ENCODE measurements around the gene MIA2. TPM values are rescaled to one million over a fixed set of nuclear protein-coding genes. Genes with fewer than 3 reads are reported as not detected.
"Not testable (repeated sequence)": the region's sequence is repeated elsewhere in the genome, so short reads cannot be mapped to it uniquely, and the experiment has no call there.

Gene MIA2
- polyA plus RNA-seq, 1 of the 3 experiments (the other 2 are of a cell fraction), result 2.6 TPM

DNA sequence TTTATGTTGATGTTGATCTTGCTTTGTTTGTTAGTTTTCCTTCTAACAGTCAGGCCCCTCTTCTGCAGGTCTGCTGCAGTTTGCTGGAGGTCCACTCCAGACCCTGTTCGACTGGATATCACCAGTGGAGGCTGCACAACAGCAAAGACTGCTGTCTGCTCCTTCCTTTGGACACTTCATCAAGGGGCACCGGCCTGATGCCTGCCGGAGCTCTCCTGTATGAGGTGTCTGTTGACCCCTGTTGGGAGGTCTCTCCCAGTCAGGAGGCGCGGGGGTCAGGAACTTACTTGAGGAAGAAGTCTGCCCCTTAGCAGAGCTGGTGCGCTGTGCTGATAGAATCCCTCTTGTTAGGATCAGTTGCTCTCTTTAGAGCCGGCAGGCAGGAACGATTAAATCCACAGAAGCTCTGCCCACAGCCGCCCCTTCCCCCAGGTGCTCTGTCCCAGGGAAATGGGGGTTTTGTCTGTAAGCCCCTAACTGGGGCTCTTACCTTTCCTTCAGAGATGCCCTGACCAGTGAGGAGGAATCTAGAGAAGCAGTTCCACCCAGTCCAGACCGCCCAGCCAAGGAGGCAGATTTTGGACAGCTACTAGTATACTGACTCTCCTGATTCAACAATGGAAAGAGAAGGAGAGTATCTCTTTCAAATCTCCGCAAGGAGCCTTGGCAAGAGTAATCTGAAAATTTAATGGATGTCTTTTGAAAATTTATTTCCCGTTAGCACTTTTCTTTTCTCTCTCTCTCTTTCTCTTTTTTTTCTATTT is 25.2 kb downstream of the MIA2 start:
- H4K20me1 ChIP-seq (ENCODE audit: insufficient read depth), result no peaks in the 10 kb centered on the region
- no peak overlapping the region for H3K4me2 ChIP-seq
- H3K79me2 ChIP-seq (ENCODE audit: insufficient read depth), result no peaks in the 10 kb centered on the region
- H3K4me1 ChIP-seq (ENCODE audit: control insufficient read depth in 1 of 2, insufficient read depth in 2 of 2, low read depth in 1 of 2, low read length in 1 of 2), result no peaks in the 10 kb centered on the region
- no peaks in the 10 kb centered on the region for H3F3A ChIP-seq (replicated peaks; ENCODE audit: insufficient read depth)
- H3K9me2 ChIP-seq, result no peaks in the 10 kb centered on the region
- no peak overlapping the region for H3K9ac ChIP-seq
- TF ChIP-seq SMC3 (IDR thresholded peaks at IDR 0.05; ENCODE audit: low read depth, low read length), result no peak
- no peak for TF ChIP-seq TEAD4 (IDR thresholded peaks at IDR 0.05; ENCODE audit: borderline replicate concordance, insufficient read depth)
- TF ChIP-seq FOXM1 (IDR thresholded peaks at IDR 0.05; ENCODE audit: low read depth), result no peak
- POLR2A ChIA-PET, result no interaction called here
- no peaks in the 10 kb centered on the region for H3K27me3 ChIP-seq (ENCODE audit: insufficient read depth)
- H2AFZ ChIP-seq (ENCODE audit: low read depth), result no peak overlapping the region
- no peak overlapping the region for H3K4me3 ChIP-seq (ENCODE audit: low read depth in 2 of 2, low read length in 1 of 2)
- no peak overlapping the region for H3K27ac ChIP-seq (ENCODE audit: low read depth in 2 of 2, low read length in 1 of 2)
- CTCF ChIA-PET, result interaction anchor here (0.9 kb wide), 1 partner anchor 12 kb away, joined by 3 read pairs; no protein-coding TSS in a partner anchor
- no peak for DNase-seq
- no peaks in the 10 kb centered on the region for H3K9me3 ChIP-seq
- no peaks in the 10 kb centered on the region for H3K36me3 ChIP-seq (replicated peaks in 1 of 2; ENCODE audit: control insufficient read depth in 1 of 2, insufficient read depth in 2 of 2, low read length in 1 of 2)
- WGBS (ENCODE audit: low lambda C conversion rate), result 61% methylated on average over 7 of the region's 12 CpGs

- H3K9ac ChIP-seq; POLR2A ChIA-PET; CTCF ChIA-PET; H4K20me1 ChIP-seq (ENCODE audit: insufficient read depth); H3F3A ChIP-seq (replicated peaks; ENCODE audit: insufficient read depth); H3K79me2 ChIP-seq (ENCODE audit: insufficient read depth); H3K4me1 ChIP-seq (ENCODE audit: control insufficient read depth in 1 of 2, insufficient read depth in 2 of 2, low read depth in 1 of 2, low read length in 1 of 2); H3K9me3 ChIP-seq; H3K36me3 ChIP-seq (replicated peaks in 1 of 2; ENCODE audit: control insufficient read depth in 1 of 2, insufficient read depth in 2 of 2, low read length in 1 of 2); H3K27ac ChIP-seq (ENCODE audit: low read depth in 2 of 2, low read length in 1 of 2); H3K9me2 ChIP-seq; H2AFZ ChIP-seq (ENCODE audit: low read depth); H3K4me3 ChIP-seq (ENCODE audit: low read depth in 2 of 2, low read length in 1 of 2); H3K27me3 ChIP-seq (ENCODE audit: insufficient read depth); DNase-seq; H3K4me2 ChIP-seq: not testable (repeated sequence)
- WGBS (ENCODE audit: low lambda C conversion rate), result 70% methylated on average over 3 of the region's 3 CpGs
These were observed 26.4 kb downstream of the MIA2 start for GRCh38 chr14:39260161-39260560.

DNA sequence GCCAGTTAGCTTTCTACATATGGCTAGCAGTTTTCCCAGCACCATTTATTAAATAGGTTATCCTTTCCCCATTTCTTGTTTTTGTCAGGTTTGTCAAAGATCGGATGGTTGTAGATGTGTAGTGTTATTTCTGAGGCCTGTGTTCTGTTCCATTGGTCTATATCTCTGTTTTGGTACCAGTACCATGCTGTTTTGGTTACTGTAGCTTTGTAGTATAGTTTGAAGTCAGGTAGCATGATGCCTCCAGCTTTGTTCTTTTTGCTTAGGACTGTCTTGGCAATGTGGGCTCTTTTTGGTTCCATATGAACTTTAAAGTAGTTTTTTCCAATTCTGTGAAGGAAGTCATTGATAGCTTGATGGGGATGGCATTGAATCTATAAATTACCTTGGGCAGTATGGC is 28.5 kb downstream of the MIA2 start:
- DNase-seq; H3K9me2 ChIP-seq; H3K36me3 ChIP-seq (replicated peaks in 1 of 2; ENCODE audit: control insufficient read depth in 1 of 2, insufficient read depth in 2 of 2, low read length in 1 of 2); H4K20me1 ChIP-seq (ENCODE audit: insufficient read depth); H3K79me2 ChIP-seq (ENCODE audit: insufficient read depth); H3K4me1 ChIP-seq (ENCODE audit: control insufficient read depth in 1 of 2, insufficient read depth in 2 of 2, low read depth in 1 of 2, low read length in 1 of 2); H3K9ac ChIP-seq; CTCF ChIA-PET; H3K9me3 ChIP-seq; H3K27me3 ChIP-seq (ENCODE audit: insufficient read depth); H3K4me3 ChIP-seq (ENCODE audit: low read depth in 2 of 2, low read length in 1 of 2); H3K4me2 ChIP-seq; POLR2A ChIA-PET; H2AFZ ChIP-seq (ENCODE audit: low read depth); H3K27ac ChIP-seq (ENCODE audit: low read depth in 2 of 2, low read length in 1 of 2); H3F3A ChIP-seq (replicated peaks; ENCODE audit: insufficient read depth): not testable (repeated sequence)
- WGBS (ENCODE audit: low lambda C conversion rate), result 47% methylated on average over 1 of the region's 1 CpG

- peaks cover 13% of the 10 kb centered on the region for H3K79me2 ChIP-seq (ENCODE audit: insufficient read depth)
- H3K4me2 ChIP-seq, result no peak overlapping the region
- ChIA-PET POLR2A (no interaction called here), CTCF (no interaction called here)
- DNase-seq, result no peak
- H3K9me2 ChIP-seq, result no peaks in the 10 kb centered on the region
- no peaks in the 10 kb centered on the region for H3K27me3 ChIP-seq (ENCODE audit: insufficient read depth)
- H3F3A ChIP-seq (replicated peaks; ENCODE audit: insufficient read depth), result no peaks in the 10 kb centered on the region
- no peak overlapping the region for H3K9ac ChIP-seq
- peaks cover 0 to 9% of the 10 kb centered on the region in 2 experiments; a peak in 2 of 4 replicates for H3K4me1 ChIP-seq (ENCODE audit: control insufficient read depth in 1 of 2, insufficient read depth in 2 of 2, low read depth in 1 of 2, low read length in 1 of 2)
- 85% methylated on average over 7 of the region's 7 CpGs for WGBS (ENCODE audit: low lambda C conversion rate)
- no peaks in the 10 kb centered on the region for H4K20me1 ChIP-seq (ENCODE audit: insufficient read depth)
- H3K27ac ChIP-seq (ENCODE audit: low read depth in 2 of 2, low read length in 1 of 2), result no peak overlapping the region
- H3K9me3 ChIP-seq, result no peaks in the 10 kb centered on the region
- no peaks in the 10 kb centered on the region for H3K36me3 ChIP-seq (replicated peaks in 1 of 2; ENCODE audit: control insufficient read depth in 1 of 2, insufficient read depth in 2 of 2, low read length in 1 of 2)
- no peak overlapping the region for H2AFZ ChIP-seq (ENCODE audit: low read depth)
- no peak overlapping the region for H3K4me3 ChIP-seq (ENCODE audit: low read depth in 2 of 2, low read length in 1 of 2)
- TF ChIP-seq GATA2 (CRISPR knock-in tag; IDR thresholded peaks at IDR 0.05) (no peak), FOXJ3 (CRISPR knock-in tag; IDR thresholded peaks at IDR 0.05) (no peak), TAF1 (IDR thresholded peaks at IDR 0.05; ENCODE audit: borderline replicate concordance, low read depth, low read length) (no peak), NRF1 (IDR thresholded peaks at IDR 0.05; ENCODE audit: low read depth, low read length) (no peak), TEAD4 (IDR thresholded peaks at IDR 0.05; ENCODE audit: borderline replicate concordance, insufficient read depth) (no peak), FOXM1 (IDR thresholded peaks at IDR 0.05; ENCODE audit: low read depth) (no peak), RXRA (IDR thresholded peaks at IDR 0.05; ENCODE audit: borderline replicate concordance, low read depth) (no peak), PBX3 (IDR thresholded peaks at IDR 0.05) (no peak)
- TF ChIP-seq, protein P1, sequence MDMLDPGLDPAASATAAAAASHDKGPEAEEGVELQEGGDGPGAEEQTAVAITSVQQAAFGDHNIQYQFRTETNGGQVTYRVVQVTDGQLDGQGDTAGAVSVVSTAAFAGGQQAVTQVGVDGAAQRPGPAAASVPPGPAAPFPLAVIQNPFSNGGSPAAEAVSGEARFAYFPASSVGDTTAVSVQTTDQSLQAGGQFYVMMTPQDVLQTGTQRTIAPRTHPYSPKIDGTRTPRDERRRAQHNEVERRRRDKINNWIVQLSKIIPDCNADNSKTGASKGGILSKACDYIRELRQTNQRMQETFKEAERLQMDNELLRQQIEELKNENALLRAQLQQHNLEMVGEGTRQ (IDR thresholded peaks at IDR 0.05; ENCODE audit: borderline replicate concordance, low read depth, low read length), result no peak
These were observed 30.3 kb downstream of the MIA2 start for GRCh38 chr14:39264057-39264456.
